GM13977 (cell line): Measurements from ENCODE around the gene GRHPR.

ENCODE experiments used
- DNase-seq: peaks from one replicate; pipeline ENCODE4 v3.0.0; 2012; ENCODE audit warnings: low spot score
- in situ Hi-C: fragments of 300-500 bp; cut with MboI; formaldehyde crosslinking; loops from one replicate; pipeline ENCODE4 v1.12.0; 2022; ENCODE audit warnings: low sequenced_read_pairs, low pct_unique_long_range_greater_than_20kb, mixed read lengths, inconsistent platforms; ENCODE audit not compliant: unreplicated experiment
- TF ChIP-seq, protein P1 (sequence below): IDR thresholded peaks from 2 replicates; pipeline ENCODE4 v1.5.1; 2012; ENCODE audit warnings: mild to moderate bottlenecking, control low read depth; ENCODE audit not compliant: insufficient read depth; ENCODE audit errors: extremely low read depth, missing control alignments

GRHPR gene

DNA sequence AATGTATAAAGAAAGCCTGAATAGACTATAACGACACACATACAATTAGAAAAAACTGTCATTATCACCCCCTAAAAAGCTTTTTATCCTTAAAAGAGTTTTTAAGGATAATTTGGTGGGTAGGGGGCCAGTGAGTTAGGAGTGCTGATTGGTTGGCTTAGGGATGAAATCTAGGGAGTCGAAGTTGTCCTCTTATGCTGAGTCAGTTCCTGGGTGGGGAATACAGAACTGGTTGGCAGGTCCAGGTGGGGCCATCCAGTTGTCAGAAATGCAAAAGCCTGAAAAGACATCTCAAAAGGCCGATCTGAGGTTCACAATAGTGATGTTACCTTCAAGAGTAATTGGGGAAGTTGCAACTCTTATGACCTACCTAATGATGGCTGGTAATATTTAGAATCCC lies 29.1 kb downstream of the GRHPR start:
- DNase-seq, result no peak
- in situ Hi-C loops, result no loop called here
- TF ChIP-seq, protein P1, sequence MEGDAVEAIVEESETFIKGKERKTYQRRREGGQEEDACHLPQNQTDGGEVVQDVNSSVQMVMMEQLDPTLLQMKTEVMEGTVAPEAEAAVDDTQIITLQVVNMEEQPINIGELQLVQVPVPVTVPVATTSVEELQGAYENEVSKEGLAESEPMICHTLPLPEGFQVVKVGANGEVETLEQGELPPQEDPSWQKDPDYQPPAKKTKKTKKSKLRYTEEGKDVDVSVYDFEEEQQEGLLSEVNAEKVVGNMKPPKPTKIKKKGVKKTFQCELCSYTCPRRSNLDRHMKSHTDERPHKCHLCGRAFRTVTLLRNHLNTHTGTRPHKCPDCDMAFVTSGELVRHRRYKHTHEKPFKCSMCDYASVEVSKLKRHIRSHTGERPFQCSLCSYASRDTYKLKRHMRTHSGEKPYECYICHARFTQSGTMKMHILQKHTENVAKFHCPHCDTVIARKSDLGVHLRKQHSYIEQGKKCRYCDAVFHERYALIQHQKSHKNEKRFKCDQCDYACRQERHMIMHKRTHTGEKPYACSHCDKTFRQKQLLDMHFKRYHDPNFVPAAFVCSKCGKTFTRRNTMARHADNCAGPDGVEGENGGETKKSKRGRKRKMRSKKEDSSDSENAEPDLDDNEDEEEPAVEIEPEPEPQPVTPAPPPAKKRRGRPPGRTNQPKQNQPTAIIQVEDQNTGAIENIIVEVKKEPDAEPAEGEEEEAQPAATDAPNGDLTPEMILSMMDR, result no peak

DNA sequence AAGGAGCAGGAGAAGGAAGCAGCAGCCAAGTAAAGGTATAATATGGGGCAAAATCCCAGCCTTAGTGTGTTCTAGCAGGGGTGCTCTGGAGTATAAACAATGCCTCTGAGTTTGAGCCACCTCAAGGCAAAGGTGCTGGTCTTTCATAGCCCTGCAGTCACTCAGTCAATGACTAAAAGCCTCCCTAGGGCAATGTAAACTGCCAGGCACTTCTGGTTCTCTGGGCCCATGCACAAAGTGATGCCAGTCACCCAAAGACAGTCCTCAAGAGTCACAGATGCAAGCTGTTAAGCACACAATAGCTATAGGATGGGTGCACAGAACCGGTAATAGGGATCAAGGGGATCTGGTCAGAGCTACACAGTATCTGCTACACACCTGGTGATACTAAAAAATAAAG lies 30.1 kb downstream of the GRHPR start:
- DNase-seq, result no peak
- TF ChIP-seq, protein P1, result no peak
- in situ Hi-C loops, result no loop called here

DNA sequence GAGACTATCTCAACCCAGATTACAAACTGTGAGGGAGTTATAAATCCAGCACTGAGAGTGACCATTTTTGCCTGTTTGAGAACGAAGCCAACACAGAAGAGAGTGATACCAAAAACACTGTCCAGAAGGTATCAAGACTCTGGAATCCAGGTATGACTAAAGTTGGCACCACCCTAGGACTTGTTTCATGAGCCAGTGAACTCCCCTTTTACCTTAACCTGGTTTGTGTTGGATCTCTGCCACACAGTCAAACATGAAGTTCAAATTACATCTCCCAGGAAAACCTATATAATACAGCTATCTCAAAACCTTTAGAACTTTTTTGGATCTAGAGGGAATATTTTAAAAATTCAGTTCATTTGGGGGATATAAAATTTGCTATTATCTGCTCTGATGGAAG lies 31.3 kb downstream of the GRHPR start:
- TF ChIP-seq, protein P1, result no peak
- in situ Hi-C loops, result no loop called here
- no peak for DNase-seq

DNA sequence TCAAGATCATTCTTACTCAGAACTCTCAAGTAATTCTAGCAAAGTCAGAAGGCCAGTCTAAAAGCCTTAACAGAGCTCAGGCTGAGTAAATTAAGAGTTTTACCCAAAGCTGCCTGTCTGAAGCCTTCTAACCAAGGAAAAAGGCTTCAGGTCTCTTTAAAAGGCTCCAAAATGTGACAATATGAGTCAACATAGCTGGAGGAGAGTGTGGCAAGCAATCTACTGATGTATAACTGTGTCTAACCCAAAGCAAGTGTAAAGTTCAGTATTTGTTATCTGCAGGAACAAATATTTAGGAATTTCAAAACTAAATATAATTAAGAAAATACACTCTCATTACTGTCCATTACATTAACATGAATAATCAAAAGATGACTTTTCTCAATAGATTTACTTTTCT lies 31.7 kb downstream of the GRHPR start:
- no peak for DNase-seq
- TF ChIP-seq, protein P1, result no peak
- in situ Hi-C loops, result no loop called here

DNA sequence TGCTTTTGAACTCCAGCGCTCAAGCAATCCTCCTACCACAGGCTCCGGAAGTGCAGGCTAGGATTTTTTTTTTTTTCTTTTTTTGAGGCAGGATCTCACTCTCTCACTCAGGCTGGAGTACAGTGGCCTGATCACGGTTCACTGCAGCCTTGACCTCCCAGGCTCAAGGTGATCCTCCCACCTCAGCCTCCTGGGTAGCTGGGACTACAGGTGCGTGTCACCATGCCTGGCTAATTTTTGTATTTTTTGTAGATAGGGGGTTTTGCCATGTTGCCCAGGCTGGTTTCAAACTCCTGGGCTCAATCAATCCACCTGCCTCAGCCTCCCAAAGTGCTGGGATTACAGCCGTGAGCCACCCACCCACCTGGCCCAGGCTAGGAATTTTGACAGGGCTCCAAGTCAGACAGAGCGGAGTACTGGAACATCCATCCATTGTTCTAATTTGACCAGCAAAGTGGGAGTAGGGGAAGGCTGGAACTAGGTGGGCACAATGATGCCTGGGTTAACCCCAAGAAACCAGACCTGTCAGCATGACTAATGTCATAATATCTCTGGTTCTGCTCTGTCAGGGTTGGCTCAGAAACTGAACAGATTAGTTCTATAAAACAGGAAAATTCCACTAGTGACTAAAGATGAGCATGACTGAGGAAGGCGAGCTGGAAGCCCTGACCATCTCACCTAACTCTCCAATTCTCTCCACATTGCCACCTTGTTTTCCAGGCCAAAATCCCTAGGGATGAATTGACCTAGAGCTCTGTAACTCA lies 33.6 kb downstream of the GRHPR start:
- DNase-seq, result no peak
- TF ChIP-seq, protein P1, result no peak
- in situ Hi-C loops, result no loop called here

DNA sequence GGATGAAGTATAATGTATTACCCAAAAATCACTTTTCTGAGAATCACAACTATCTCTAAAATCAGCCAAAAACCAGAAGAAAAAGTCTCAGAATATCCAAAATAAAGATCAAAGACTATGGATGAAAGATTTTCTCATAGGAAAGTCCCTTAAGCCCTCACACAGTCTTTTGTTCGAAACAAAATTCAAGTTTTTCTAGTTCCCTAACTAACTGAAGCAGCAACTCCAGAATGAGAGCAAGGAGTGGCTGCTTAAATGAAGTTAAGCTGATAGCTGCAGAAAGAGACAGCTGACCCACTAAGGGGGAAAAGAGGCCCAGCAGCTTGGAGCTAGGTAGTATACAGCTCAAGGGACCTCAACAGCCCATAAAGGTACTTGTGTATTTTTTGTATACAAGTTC lies 34.3 kb downstream of the GRHPR start:
- in situ Hi-C loops, result no loop called here
- TF ChIP-seq, protein P1, result no peak
- no peak for DNase-seq

DNA sequence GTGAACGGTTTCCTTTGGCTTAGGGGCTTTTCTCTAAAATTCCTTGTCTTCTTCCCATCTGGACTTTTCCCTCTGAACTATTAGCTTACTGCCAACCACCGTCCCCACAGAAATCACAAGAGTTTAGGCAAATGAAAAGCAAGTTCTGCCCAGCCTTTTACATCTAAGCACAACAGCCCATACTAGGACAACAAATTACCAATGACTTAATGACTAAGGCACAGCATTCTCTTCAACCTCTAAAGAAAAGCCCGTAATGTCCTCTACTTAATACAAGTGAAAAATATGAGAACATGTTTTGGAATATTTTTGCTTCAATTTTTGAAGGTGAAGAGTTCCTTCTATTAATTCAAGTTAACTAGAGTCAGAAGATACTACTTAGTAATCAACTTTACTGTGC lies 41.5 kb downstream of the GRHPR start:
- TF ChIP-seq, protein P1, result no peak
- in situ Hi-C loops, result no loop called here
- no peak for DNase-seq
